ENCODE measurements around the gene VEGFB. TPM values are rescaled to one million over a fixed set of nuclear protein-coding genes. Genes with fewer than 3 reads are reported as not detected.

The VEGFB gene
- polyA plus RNA-seq, 2 of the 4 experiments (the other 2 are of a cell fraction): 6.8 to 26.5 TPM

DNA sequence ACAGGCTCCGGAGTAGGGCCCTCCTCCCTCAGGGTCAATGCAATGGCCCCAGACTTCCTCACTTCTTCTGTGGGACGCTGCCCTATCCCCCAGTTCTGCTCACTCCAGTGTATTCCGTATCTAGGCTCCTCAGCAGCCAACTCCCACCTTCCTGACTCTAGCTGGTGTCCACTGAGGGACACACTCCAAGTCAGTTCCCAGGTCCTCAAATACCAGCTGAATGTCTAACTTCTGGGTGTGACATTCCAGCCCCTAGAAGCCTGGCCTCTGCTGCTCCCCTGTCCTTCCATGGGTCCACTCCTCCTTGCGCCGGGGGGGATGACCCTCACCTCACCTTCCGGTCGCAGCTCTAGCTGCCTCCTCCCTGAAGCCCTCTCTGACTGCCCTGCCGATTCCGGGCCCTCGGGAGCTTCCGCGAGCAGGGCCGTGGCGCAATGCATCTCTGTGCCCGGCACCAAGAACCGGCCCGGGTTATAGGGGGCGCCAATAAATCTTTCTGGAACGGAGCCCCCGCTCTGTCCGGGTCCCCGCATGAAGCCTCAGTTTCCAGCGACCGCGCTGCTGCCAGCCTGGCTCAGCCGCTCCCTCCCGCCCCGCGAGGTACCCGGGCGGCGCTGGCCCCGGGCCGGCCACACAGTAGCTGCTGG lies 34.6 kb downstream of the VEGFB start (continued):
- no peak for TF ChIP-seq HOXB5 (CRISPR knock-in tag; IDR thresholded peaks at IDR 0.05)
- TF ChIP-seq ZFP36 (IDR thresholded peaks at IDR 0.05; ENCODE audit: borderline replicate concordance, partially characterized antibody): peak; percentile 100
- peak; percentile 16; the same call in 1 of the 2 replicates for TF ChIP-seq TFCP2L1 (CRISPR knock-in tag; IDR thresholded peaks at IDR 0.05)
- peak; percentile 8; the same call in 1 of the 2 replicates for TF ChIP-seq GATA3 (IDR thresholded peaks at IDR 0.05; ENCODE audit: borderline replicate concordance)
- TF ChIP-seq MAX (IDR thresholded peaks at IDR 0.05): no peak
- TF ChIP-seq HEYL (CRISPR knock-in tag; IDR thresholded peaks at IDR 0.05): no peak
- no peak; a peak in 1 of 5 replicates for TF ChIP-seq JUN (IDR thresholded peaks at IDR 0.05)
- no peak for TF ChIP-seq FOXS1 (CRISPR knock-in tag; IDR thresholded peaks at IDR 0.05)
- TF ChIP-seq RFX5 (IDR thresholded peaks at IDR 0.05): no peak
- TF ChIP-seq SMC3 (IDR thresholded peaks at IDR 0.05): 0 out of 3 replicates have a peak, but pooled peaks have one; percentile 2
- no peak for TF ChIP-seq MAZ (IDR thresholded peaks at IDR 0.05; ENCODE audit: borderline replicate concordance, low read depth, low read length)
- no peak for TF ChIP-seq RARB (CRISPR knock-in tag; IDR thresholded peaks at IDR 0.05)
- TF ChIP-seq USF2 (IDR thresholded peaks at IDR 0.05): no peak
- no peak for TF ChIP-seq ESRRA (IDR thresholded peaks at IDR 0.05; ENCODE audit: borderline replicate concordance, low read length)
- TF ChIP-seq EHF (CRISPR knock-in tag; IDR thresholded peaks at IDR 0.05): no peak
- peak; percentile 29 to 58; a peak in 2 of 4 replicates for TF ChIP-seq CEBPB (IDR thresholded peaks at IDR 0.05)
- no peak for TF ChIP-seq ZNF302 (CRISPR knock-in tag; IDR thresholded peaks at IDR 0.05)
- TF ChIP-seq EP300 (IDR thresholded peaks at IDR 0.05): no peak
- TF ChIP-seq JUNB (IDR thresholded peaks at IDR 0.05): no peak
- TF ChIP-seq HDAC2 (IDR thresholded peaks at IDR 0.05): no peak
- TF ChIP-seq NFE2L2 (conservative IDR thresholded peaks at IDR 0.05; ENCODE audit: low read length): no peak
- TF ChIP-seq RAD21 (conservative IDR thresholded peaks at IDR 0.05 in 1 of 2, IDR thresholded peaks at IDR 0.05 in 1 of 2): no peak
- TF ChIP-seq CHD4 (IDR thresholded peaks at IDR 0.05; ENCODE audit: borderline replicate concordance): no peak
- no peak for TF ChIP-seq ZC3H11A (IDR thresholded peaks at IDR 0.05)
- no peak for TF ChIP-seq EHMT2 (IDR thresholded peaks at IDR 0.05; ENCODE audit: low read depth)
- TF ChIP-seq CBX8 (IDR thresholded peaks at IDR 0.05): no peak
- no peak for TF ChIP-seq MAFK (IDR thresholded peaks at IDR 0.05; ENCODE audit: partially characterized antibody)
- TF ChIP-seq CHD2 (IDR thresholded peaks at IDR 0.05; ENCODE audit: low read length, partially characterized antibody): no peak
- TF ChIP-seq, protein P1, sequence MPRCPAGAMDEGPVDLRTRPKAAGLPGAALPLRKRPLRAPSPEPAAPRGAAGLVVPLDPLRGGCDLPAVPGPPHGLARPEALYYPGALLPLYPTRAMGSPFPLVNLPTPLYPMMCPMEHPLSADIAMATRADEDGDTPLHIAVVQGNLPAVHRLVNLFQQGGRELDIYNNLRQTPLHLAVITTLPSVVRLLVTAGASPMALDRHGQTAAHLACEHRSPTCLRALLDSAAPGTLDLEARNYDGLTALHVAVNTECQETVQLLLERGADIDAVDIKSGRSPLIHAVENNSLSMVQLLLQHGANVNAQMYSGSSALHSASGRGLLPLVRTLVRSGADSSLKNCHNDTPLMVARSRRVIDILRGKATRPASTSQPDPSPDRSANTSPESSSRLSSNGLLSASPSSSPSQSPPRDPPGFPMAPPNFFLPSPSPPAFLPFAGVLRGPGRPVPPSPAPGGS (IDR thresholded peaks at IDR 0.05): 0 out of 3 replicates have a peak, but pooled peaks have one; percentile 29
- no peak for TF ChIP-seq CTCF (IDR thresholded peaks at IDR 0.05)
- TF ChIP-seq KDM5A (IDR thresholded peaks at IDR 0.05): 0 out of 2 replicates have a peak, but pooled peaks have one; percentile 31
- no peak for TF ChIP-seq TP53 (CRISPR knock-in tag; IDR thresholded peaks at IDR 0.05)
- TF ChIP-seq RCOR1 (IDR thresholded peaks at IDR 0.05; ENCODE audit: low read depth, low read length): no peak
- TF ChIP-seq, protein P2, sequence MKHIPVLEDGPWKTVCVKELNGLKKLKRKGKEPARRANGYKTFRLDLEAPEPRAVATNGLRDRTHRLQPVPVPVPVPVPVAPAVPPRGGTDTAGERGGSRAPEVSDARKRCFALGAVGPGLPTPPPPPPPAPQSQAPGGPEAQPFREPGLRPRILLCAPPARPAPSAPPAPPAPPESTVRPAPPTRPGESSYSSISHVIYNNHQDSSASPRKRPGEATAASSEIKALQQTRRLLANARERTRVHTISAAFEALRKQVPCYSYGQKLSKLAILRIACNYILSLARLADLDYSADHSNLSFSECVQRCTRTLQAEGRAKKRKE (CRISPR knock-in tag; IDR thresholded peaks at IDR 0.05; ENCODE audit: low read depth): no peak; the same call in 1 of the 2 replicates
- no peak for TF ChIP-seq BHLHE40 (IDR thresholded peaks at IDR 0.05; ENCODE audit: low read depth, low read length)
- TF ChIP-seq, protein P3, sequence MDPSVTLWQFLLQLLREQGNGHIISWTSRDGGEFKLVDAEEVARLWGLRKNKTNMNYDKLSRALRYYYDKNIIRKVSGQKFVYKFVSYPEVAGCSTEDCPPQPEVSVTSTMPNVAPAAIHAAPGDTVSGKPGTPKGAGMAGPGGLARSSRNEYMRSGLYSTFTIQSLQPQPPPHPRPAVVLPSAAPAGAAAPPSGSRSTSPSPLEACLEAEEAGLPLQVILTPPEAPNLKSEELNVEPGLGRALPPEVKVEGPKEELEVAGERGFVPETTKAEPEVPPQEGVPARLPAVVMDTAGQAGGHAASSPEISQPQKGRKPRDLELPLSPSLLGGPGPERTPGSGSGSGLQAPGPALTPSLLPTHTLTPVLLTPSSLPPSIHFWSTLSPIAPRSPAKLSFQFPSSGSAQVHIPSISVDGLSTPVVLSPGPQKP (IDR thresholded peaks at IDR 0.05; ENCODE audit: low read depth, low read length): no peak
- TF ChIP-seq ZSCAN20 (CRISPR knock-in tag; IDR thresholded peaks at IDR 0.05): no peak
- no peak for TF ChIP-seq MYC (IDR thresholded peaks at IDR 0.05; ENCODE audit: borderline replicate concordance, low read length)

Measured in A549 (cell line).